Muscle of leg (tissue), 11 donors: Measurements from ENCODE around the gene ATP9A. TPM values are rescaled to one million over a fixed set of nuclear protein-coding genes. Genes with fewer than 3 reads are reported as not detected.
"Not testable (repeated sequence)": the region's sequence is repeated elsewhere in the genome, so short reads cannot be mapped to it uniquely, and the experiment has no call there.

Experiments used
- DNase-seq: peaks from one replicate; pipeline ENCODE4 v3.0.0; 2013
- H3K27ac ChIP-seq: one replicate; pipeline ENCODE4 v1.5.1; 2013; ENCODE audit warnings: mild to moderate bottlenecking, low read length, control low read depth
- H3K27me3 ChIP-seq: one replicate; pipeline ENCODE4 v1.6.1; 2013; ENCODE audit warnings: low read length; ENCODE audit not compliant: control insufficient read depth, insufficient read depth
- H3K36me3 ChIP-seq: one replicate; pipeline ENCODE4 v1.6.1; 2013; ENCODE audit warnings: low read length; ENCODE audit not compliant: control insufficient read depth, insufficient read depth
- H3K4me1 ChIP-seq: one replicate; pipeline ENCODE4 v1.6.1; 2013; ENCODE audit warnings: low read length; ENCODE audit not compliant: control insufficient read depth, insufficient read depth
- H3K4me3 ChIP-seq: one replicate; pipeline ENCODE4 v1.5.1; 2013; ENCODE audit warnings: low read length, control low read depth
- H3K9me3 ChIP-seq: replicated peaks from 2 replicates; pipeline ENCODE4 v1.6.1; 2013; ENCODE audit warnings: low read depth, low read length; ENCODE audit not compliant: control insufficient read depth
- WGBS: methylation state at CpG from one replicate; pipeline ENCODE4 v1.1.5; 2013; ENCODE audit warnings: missing lambda C conversion rate; ENCODE audit not compliant: insufficient coverage; 5-methylcytosine and 5-hydroxymethylcytosine counted together
- polyA plus RNA-seq, 8 donors: library from polyadenylated mRNA; unstranded; fragments of 120-200 nt; gene quantifications; one replicate each; pipeline versions ENCODE4 v1.2.1 to v1.2.3, GENCODE V29; 2013; ENCODE audit warnings: inconsistent platforms in 1 of 8, low replicate concordance in 1 of 8; ENCODE audit not compliant: insufficient read length in 8 of 8, insufficient read depth in 1 of 8
- total RNA-seq: library from RNA; stranded (reverse); fragments of 120-200 nt; gene quantifications from one replicate; pipeline ENCODE4 v1.2.4, GENCODE V29; 2013

Gene ATP9A
- total and polyA plus RNA-seq, 9 donors, result 39.4 to 79.4 (median 49.0) TPM

GRCh38 chr20:51753220-51753619 is 15.0 kb downstream of the ATP9A start:
- not testable (repeated sequence) for H3K4me3 ChIP-seq, H3K36me3 ChIP-seq, H3K27me3 ChIP-seq, H3K9me3 ChIP-seq, H3K27ac ChIP-seq, DNase-seq
- 93% methylated on average over 3 of the region's 8 CpGs for WGBS
- peaks cover 12% of the 10 kb centered on the region for H3K4me1 ChIP-seq

GRCh38 chr20:51752343-51752951 is 15.7 kb downstream of the ATP9A start:
- Histone ChIP-seq H3K27me3 (no peaks in the 10 kb centered on the region), H3K36me3 (no peaks in the 10 kb centered on the region), H3K4me1 (peaks cover 16% of the 10 kb centered on the region), H3K4me3 (no peak overlapping the region), H3K27ac (peak overlapping the region; percentile 49), H3K9me3 (no peaks in the 10 kb centered on the region)
- WGBS, result 29% methylated on average over 1 of the region's 9 CpGs
- DNase-seq, result no peak

- Histone ChIP-seq H3K4me3 (no peak overlapping the region), H3K9me3 (no peaks in the 10 kb centered on the region), H3K36me3 (no peaks in the 10 kb centered on the region), H3K27ac (no peak overlapping the region), H3K4me1 (peaks cover 16% of the 10 kb centered on the region), H3K27me3 (no peaks in the 10 kb centered on the region)
- WGBS, result 65% methylated on average over 2 of the region's 10 CpGs
- DNase-seq, result no peak
Measured at GRCh38 chr20:51750770-51751388, 17.3 kb downstream of the ATP9A start.

- H3K36me3 ChIP-seq, result no peaks in the 10 kb centered on the region
- H3K4me1 ChIP-seq, result peaks cover 16% of the 10 kb centered on the region
- H3K27ac ChIP-seq, result peak overlapping the region; percentile 20
- H3K27me3 ChIP-seq, result no peaks in the 10 kb centered on the region
- no peak overlapping the region for H3K4me3 ChIP-seq
- DNase-seq, result no peak
- WGBS, result 78% methylated on average over 10 of the region's 19 CpGs
- no peaks in the 10 kb centered on the region for H3K9me3 ChIP-seq
Measured at GRCh38 chr20:51750037-51750769, 18.0 kb downstream of the ATP9A start.

- WGBS, result no CpG with 5 or more reads among the region's 1 CpG
- H3K27ac ChIP-seq, result no peak overlapping the region
Measured at GRCh38 chr20:51749674-51750036, 18.5 kb downstream of the ATP9A start.

GRCh38 chr20:51747182-51747911 is 20.8 kb downstream of the ATP9A start:
- no peak for DNase-seq
- H3K27ac ChIP-seq, result no peak overlapping the region
- peaks cover 25% of the 10 kb centered on the region for H3K4me1 ChIP-seq
- H3K9me3 ChIP-seq, result no peaks in the 10 kb centered on the region
- no peaks in the 10 kb centered on the region for H3K27me3 ChIP-seq
- 51% methylated on average over 6 of the region's 7 CpGs for whole genome bisulfite sequencing
- H3K4me3 ChIP-seq, result no peak overlapping the region
- no peaks in the 10 kb centered on the region for H3K36me3 ChIP-seq

More at GRCh38 chr20:51749674-51750036, 18.5 kb downstream of the ATP9A start:
- H3K9me3 ChIP-seq, result no peaks in the 10 kb centered on the region
- no peaks in the 10 kb centered on the region for H3K36me3 ChIP-seq
- peaks cover 16% of the 10 kb centered on the region for H3K4me1 ChIP-seq
- H3K4me3 ChIP-seq, result no peak overlapping the region
- DNase-seq, result no peak
- H3K27me3 ChIP-seq, result no peaks in the 10 kb centered on the region

- Histone ChIP-seq H3K4me3 (no peak overlapping the region), H3K27ac (no peak overlapping the region), H3K4me1 (peaks cover 33% of the 10 kb centered on the region), H3K36me3 (no peaks in the 10 kb centered on the region), H3K9me3 (no peaks in the 10 kb centered on the region), H3K27me3 (no peaks in the 10 kb centered on the region)
- no CpG with 5 or more reads among the region's 3 CpGs for WGBS
- no peak for DNase-seq
Measured at GRCh38 chr20:51745804-51746203, 22.4 kb downstream of the ATP9A start.

- H3K27me3 ChIP-seq, result no peaks in the 10 kb centered on the region
- no peaks in the 10 kb centered on the region for H3K9me3 ChIP-seq
- H3K4me1 ChIP-seq, result peaks cover 22% of the 10 kb centered on the region
- no peak overlapping the region for H3K27ac ChIP-seq
- no peaks in the 10 kb centered on the region for H3K36me3 ChIP-seq
- no peak overlapping the region for H3K4me3 ChIP-seq
- 100% methylated on average over 1 of the region's 3 CpGs for WGBS
- DNase-seq, result no peak
Measured at GRCh38 chr20:51740838-51741237, 27.4 kb downstream of the ATP9A start.

GRCh38 chr20:51740308-51740707 is 27.9 kb downstream of the ATP9A start:
- H3K4me3 ChIP-seq, H3K9me3 ChIP-seq, DNase-seq, H3K27ac ChIP-seq, H3K36me3 ChIP-seq, H3K27me3 ChIP-seq: not testable (repeated sequence)
- H3K4me1 ChIP-seq, result peaks cover 27% of the 10 kb centered on the region
- WGBS, result no CpG with 5 or more reads among the region's 7 CpGs

- 75% methylated on average over 2 of the region's 4 CpGs for WGBS
- no peak overlapping the region for H3K27ac ChIP-seq
- peaks cover 31% of the 10 kb centered on the region for H3K4me1 ChIP-seq
- no peak for DNase-seq
- no peak overlapping the region for H3K4me3 ChIP-seq
- H3K36me3 ChIP-seq, result no peaks in the 10 kb centered on the region
- no peaks in the 10 kb centered on the region for H3K27me3 ChIP-seq
- H3K9me3 ChIP-seq, result no peaks in the 10 kb centered on the region
Measured at GRCh38 chr20:51739722-51740249, 28.4 kb downstream of the ATP9A start.
